Measurements from ENCODE around the gene RBM4B. TPM values are rescaled to one million over a fixed set of nuclear protein-coding genes. Genes with fewer than 3 reads are reported as not detected.

The RBM4B gene
- total and polyA plus RNA-seq, 2 of the 13 experiments (the other 11 are each of a cell fraction or from before 2014, with no cell fraction given): 25.8 to 32.4 TPM

GRCh38 chr11:66677599-66678375 is at the start of gene RBM4B (continued):
- TF ChIP-seq ZSCAN25 (CRISPR knock-in tag; IDR thresholded peaks at IDR 0.05) (no peak), GABPB1 (CRISPR knock-in tag; IDR thresholded peaks at IDR 0.05) (peak; percentile 87), TBX3 (IDR thresholded peaks at IDR 0.05; ENCODE audit: borderline replicate concordance) (no peak), ZNF567 (CRISPR knock-in tag; IDR thresholded peaks at IDR 0.05; ENCODE audit: borderline replicate concordance) (no peak), ZNF691 (CRISPR knock-in tag; IDR thresholded peaks at IDR 0.05; ENCODE audit: borderline replicate concordance, low read depth) (0 out of 2 replicates have a peak, but pooled peaks have one; percentile 26), NR0B2 (CRISPR knock-in tag; IDR thresholded peaks at IDR 0.05) (no peak), ZNF784 (CRISPR knock-in tag; IDR thresholded peaks at IDR 0.05; ENCODE audit: borderline replicate concordance) (peak; percentile 14; the same call in 1 of the 2 replicates), SCMH1 (CRISPR knock-in tag; IDR thresholded peaks at IDR 0.05; ENCODE audit: borderline replicate concordance) (no peak), MED8 (CRISPR knock-in tag; IDR thresholded peaks at IDR 0.05; ENCODE audit: insufficient replicate concordance) (no peak), MLX (CRISPR knock-in tag; IDR thresholded peaks at IDR 0.05) (no peak), ZBTB2 (CRISPR knock-in tag; IDR thresholded peaks at IDR 0.05; ENCODE audit: low read depth) (no peak), ZNF205 (CRISPR knock-in tag; IDR thresholded peaks at IDR 0.05) (no peak), ZBTB34 (CRISPR knock-in tag; IDR thresholded peaks at IDR 0.05) (0 out of 2 replicates have a peak, but pooled peaks have one; percentile 26), AGO1 (IDR thresholded peaks at IDR 0.05; ENCODE audit: low read depth, low read length, poor library complexity, severe bottlenecking) (peak; percentile 87), SAP130 (CRISPR knock-in tag; IDR thresholded peaks at IDR 0.05; ENCODE audit: low read depth) (peak; percentile 81), ZNF557 (CRISPR knock-in tag; IDR thresholded peaks at IDR 0.05) (no peak), NKX3-1 (CRISPR knock-in tag; IDR thresholded peaks at IDR 0.05) (no peak), RCOR2 (CRISPR knock-in tag; IDR thresholded peaks at IDR 0.05) (no peak), CHD2 (IDR thresholded peaks at IDR 0.05; ENCODE audit: low read depth, low read length) (peak; percentile 92), ZNF670 (CRISPR knock-in tag; IDR thresholded peaks at IDR 0.05; ENCODE audit: borderline replicate concordance) (0 out of 2 replicates have a peak, but pooled peaks have one; percentile 38), ZBTB38 (CRISPR knock-in tag; IDR thresholded peaks at IDR 0.05) (no peak; the same call in 1 of the 2 replicates), SNAI1 (CRISPR knock-in tag; IDR thresholded peaks at IDR 0.05; ENCODE audit: borderline replicate concordance) (peak; percentile 80; the same call in 1 of the 2 replicates), ZBTB25 (CRISPR knock-in tag; IDR thresholded peaks at IDR 0.05) (no peak)

Measured in HepG2 (cell line).